Natural killer cell (primary cell): ENCODE results near the gene AJM1. TPM values are rescaled to one million over a fixed set of nuclear protein-coding genes. Genes with fewer than 3 reads are reported as not detected.

Experiments
- ATAC-seq, 3 donors: fragments of 150-1000 bp in 2 of 3; fragments of 200-7000 bp in 1 of 3; cut with Tn5 transposase; 1 replicate in 1 of 3; 2 replicates in 2 of 3; pipeline ENCODE4 v1.10.0; 2021; ENCODE audit warnings: mild to moderate bottlenecking in 2 of 3, moderate library complexity in 2 of 3
- DNase-seq, 2 donors: peaks; one replicate each; pipeline versions ENCODE4 v3.0.0 to v3.0.0-alpha.2; 2013 to 2021; ENCODE audit warnings: mixed read lengths in 1 of 2
- H3K27ac ChIP-seq: one replicate; pipeline ENCODE4 v1.5.1; 2013; ENCODE audit warnings: mild to moderate bottlenecking, low read length
- H3K27me3 ChIP-seq: one replicate; pipeline ENCODE4 v1.6.1; 2013; ENCODE audit warnings: low read length; ENCODE audit not compliant: control insufficient read depth, insufficient read depth
- H3K36me3 ChIP-seq: one replicate; pipeline ENCODE4 v1.6.1; 2013; ENCODE audit warnings: low read length; ENCODE audit not compliant: control insufficient read depth, insufficient read depth
- H3K4me1 ChIP-seq: one replicate; pipeline ENCODE4 v1.6.1; 2013; ENCODE audit warnings: low read length; ENCODE audit not compliant: control insufficient read depth, insufficient read depth
- H3K4me3 ChIP-seq: one replicate; pipeline ENCODE4 v1.5.1; 2013; ENCODE audit warnings: low read length
- H3K9me3 ChIP-seq: one replicate; pipeline ENCODE4 v1.6.1; 2013; ENCODE audit warnings: low read length; ENCODE audit not compliant: control insufficient read depth, insufficient read depth
- H3K27ac Mint-ChIP-seq, 2 donors: one replicate each; pipeline ENCODE4 v1.8.0; 2022; ENCODE audit warnings: mild to moderate bottlenecking in 2 of 2, mixed read lengths in 2 of 2, moderate library complexity in 1 of 2
- H3K27me3 Mint-ChIP-seq, 2 donors: one replicate each; pipeline ENCODE4 v1.8.0; 2022; ENCODE audit warnings: low read depth in 2 of 2, mixed read lengths in 2 of 2
- H3K36me3 Mint-ChIP-seq: one replicate; pipeline ENCODE4 v1.8.0; 2022; ENCODE audit warnings: mixed read lengths
- H3K4me1 Mint-ChIP-seq, 2 donors: one replicate each; pipeline ENCODE4 v1.8.0; 2022; ENCODE audit warnings: mixed read lengths in 2 of 2
- H3K4me3 Mint-ChIP-seq: one replicate; pipeline ENCODE4 v1.8.0; 2022; ENCODE audit warnings: mild to moderate bottlenecking, moderate library complexity, mixed read lengths
- H3K9me3 Mint-ChIP-seq, 2 donors: one replicate each; pipeline ENCODE4 v1.8.0; 2022; ENCODE audit warnings: mixed read lengths in 2 of 2
- CTCF ChIP-seq: fragments of 200-600 bp; IDR thresholded peaks from one replicate; pipeline ENCODE4 v1.8.0; 2022; ENCODE audit warnings: antibody characterized with exemption
- WGBS: methylation state at CpG from one replicate; pipeline ENCODE4 v1.1.7; 2013; ENCODE audit warnings: missing lambda C conversion rate; ENCODE audit not compliant: insufficient coverage; 5-methylcytosine and 5-hydroxymethylcytosine counted together
- intact Hi-C: fragments of 100-400 bp; cut with micrococcal nuclease; formaldehyde crosslinking; loops from one replicate; pipeline ENCODE4 v1.14.2; 2022
- total RNA-seq, 4 donors: library from RNA; stranded (reverse); fragments of 120-200 nt in 1 of 4; gene quantifications; one replicate each; pipeline versions ENCODE4 v1.2.3 to v1.2.4, GENCODE V29; 2013 to 2022

AJM1 gene
- total RNA-seq, 3 donors from 2014 or later (not counting 1 experiment from before 2014, with no cell fraction given), result 26.6 to 35.6 (median 31.5) TPM

GRCh38 chr9:136849038-136849959, 7.0 kb downstream of the AJM1 start, which contains the start of gene PHPT1:
TSS of gene PHPT1 (plus strand) at chr9:136849409. CDS start at chr9:136849431, 22 bp downstream.
- peak within 1 kb of the TSS; percentile 94 for H3K4me3 ChIP-seq
- no peaks in the 10 kb centered on the region for H3K9me3 Mint-ChIP-seq
- no peaks in the 10 kb centered on the region for H3K36me3 Mint-ChIP-seq
- peaks cover 8 to 27% of the 10 kb centered on the region in 2 donors for H3K4me1 Mint-ChIP-seq
- no peaks in the 10 kb centered on the region for H3K9me3 ChIP-seq
- H3K4me1 ChIP-seq, result peaks cover 39% of the 10 kb centered on the region
- H3K27ac ChIP-seq, result peak within 1 kb of the TSS; percentile 77
- intact Hi-C loops, result loop anchor here (1.0 to 10.0 kb wide), 3 partner anchors 37 to 314 kb away; partner anchors contain the start of genes CLIC3 and TRAF2
- peaks cover 3% of the 10 kb centered on the region for H3K27me3 ChIP-seq
- no peak for TF ChIP-seq CTCF
- H3K36me3 ChIP-seq, result peaks cover 6% of the 10 kb centered on the region
- no peaks in the 10 kb centered on the region for H3K27me3 Mint-ChIP-seq
- peak within 1 kb of the TSS; percentile 93 for H3K4me3 Mint-ChIP-seq
- peak; percentile 97 to 98 for DNase-seq
- peak within 1 kb of the TSS; percentile 88 to 97 for H3K27ac Mint-ChIP-seq
- WGBS, result under 1% methylated on average over 77 of the region's 77 CpGs
- peak; percentile 88 to 95 (median 89) for ATAC-seq

GRCh38 chr9:136849960-136850865, 7.9 kb downstream of the AJM1 start:
- no peaks in the 10 kb centered on the region for H3K9me3 ChIP-seq
- H3K27ac ChIP-seq, result peak overlapping the region; percentile 39
- H3K4me1 Mint-ChIP-seq, result peaks cover 8 to 27% of the 10 kb centered on the region in 2 donors
- DNase-seq (no peak), ATAC-seq (no peak)
- H3K4me3 Mint-ChIP-seq, result peak overlapping the region; percentile 79
- intact Hi-C loops, result loop anchor here (1.0 to 10.0 kb wide), 3 partner anchors 36 to 315 kb away; partner anchors contain the start of genes CLIC3 and TRAF2
- peaks cover 1% of the 10 kb centered on the region for H3K27me3 ChIP-seq
- peaks cover 35% of the 10 kb centered on the region for H3K4me1 ChIP-seq
- 78% methylated on average over 43 of the region's 43 CpGs for WGBS
- no peaks in the 10 kb centered on the region for H3K36me3 Mint-ChIP-seq
- peak overlapping the region; percentile 94 for H3K4me3 ChIP-seq
- H3K36me3 ChIP-seq, result peaks cover 5% of the 10 kb centered on the region
- TF ChIP-seq CTCF, result no peak
- no peaks in the 10 kb centered on the region for H3K9me3 Mint-ChIP-seq
- peak overlapping the region; percentile 88 to 97 for H3K27ac Mint-ChIP-seq
- no peaks in the 10 kb centered on the region for H3K27me3 Mint-ChIP-seq

- Mint-ChIP-seq H3K4me3 (peak overlapping the region; percentile 55), H3K27ac (peak overlapping the region in 1 of 2 donors; percentile 88), H3K9me3 (no peaks in the 10 kb centered on the region), H3K36me3 (no peaks in the 10 kb centered on the region), H3K27me3 (no peaks in the 10 kb centered on the region), H3K4me1 (peaks cover 8 to 27% of the 10 kb centered on the region in 2 donors)
- intact Hi-C loops, result no loop called here
- DNase-seq, result no peak
- Histone ChIP-seq H3K9me3 (no peaks in the 10 kb centered on the region), H3K27me3 (no peaks in the 10 kb centered on the region), H3K36me3 (peaks cover 3% of the 10 kb centered on the region), H3K27ac (no peak overlapping the region), H3K4me3 (no peak overlapping the region), H3K4me1 (peaks cover 33% of the 10 kb centered on the region)
- no peak for ATAC-seq
- TF ChIP-seq CTCF, result no peak
- 92% methylated on average over 23 of the region's 23 CpGs for WGBS
These were observed 8.8 kb downstream of the AJM1 start for GRCh38 chr9:136850866-136851775.
